Parathyroid adenoma (tissue), 2 donors: ENCODE results near the gene CADPS.

Experiments used
- H2AFZ ChIP-seq: fragments of 300-600 bp; sonication (generic); one replicate; pipeline ENCODE4 v1.7.0; 2017; ENCODE audit warnings: antibody characterized with exemption, mild to moderate bottlenecking
- H3K27ac ChIP-seq: fragments of 300-600 bp; sonication (generic); one replicate; pipeline ENCODE4 v1.7.0; 2017
- H3K27me3 ChIP-seq: fragments of 300-600 bp; sonication (generic); one replicate; pipeline ENCODE4 v1.7.0; 2017; ENCODE audit warnings: low read length; ENCODE audit not compliant: control insufficient read depth, insufficient read depth
- H3K36me3 ChIP-seq: fragments of 300-600 bp; sonication (generic); one replicate; pipeline ENCODE4 v1.7.0; 2017; ENCODE audit warnings: low read length; ENCODE audit not compliant: control insufficient read depth, insufficient read depth
- H3K4me1 ChIP-seq: fragments of 300-600 bp; sonication (generic); one replicate; pipeline ENCODE4 v1.7.0; 2017; ENCODE audit warnings: control low read depth
- H3K4me2 ChIP-seq: fragments of 300-600 bp; sonication (generic); one replicate; pipeline ENCODE4 v1.7.0; 2017; ENCODE audit warnings: low read length
- H3K4me3 ChIP-seq: fragments of 300-600 bp; sonication (generic); one replicate; pipeline ENCODE4 v1.7.0; 2017; ENCODE audit warnings: low read depth, low read length
- H3K79me2 ChIP-seq: fragments of 300-600 bp; sonication (generic); one replicate; pipeline ENCODE4 v1.7.0; 2017; ENCODE audit warnings: control low read depth
- H3K9ac ChIP-seq: fragments of 300-600 bp; sonication (generic); one replicate; pipeline ENCODE4 v1.7.0; 2017; ENCODE audit warnings: mild to moderate bottlenecking
- H3K9me3 ChIP-seq: fragments of 300-600 bp; sonication (generic); one replicate; pipeline ENCODE4 v1.7.0; 2017; ENCODE audit warnings: low read length; ENCODE audit not compliant: control insufficient read depth
- CTCF ChIP-seq: fragments of 300-600 bp; sonication (generic); IDR thresholded peaks from one replicate; pipeline ENCODE4 v1.7.0; 2017; ENCODE audit warnings: antibody characterized with exemption, mild to moderate bottlenecking
- donor health status: primary hyperparathyroidism.

The CADPS gene

GRCh38 chr3:62682826-62683225 is 192.4 kb downstream of the CADPS start:
- Histone ChIP-seq H3K27ac (no peak overlapping the region), H3K4me3 (no peak overlapping the region), H3K4me2 (no peak overlapping the region), H3K27me3 (no peaks in the 10 kb centered on the region), H3K9me3 (no peaks in the 10 kb centered on the region), H3K4me1 (no peaks in the 10 kb centered on the region), H3K79me2 (no peaks in the 10 kb centered on the region), H3K9ac (no peak overlapping the region), H2AFZ (no peak overlapping the region), H3K36me3 (no peaks in the 10 kb centered on the region)
- no peak for TF ChIP-seq CTCF

GRCh38 chr3:62679988-62680387 is 195.2 kb downstream of the CADPS start:
- no peak overlapping the region for H3K4me3 ChIP-seq
- no peak for TF ChIP-seq CTCF
- no peaks in the 10 kb centered on the region for H3K36me3 ChIP-seq
- no peak overlapping the region for H2AFZ ChIP-seq
- no peaks in the 10 kb centered on the region for H3K27me3 ChIP-seq
- no peaks in the 10 kb centered on the region for H3K79me2 ChIP-seq
- H3K4me1 ChIP-seq, result no peaks in the 10 kb centered on the region
- no peak overlapping the region for H3K9ac ChIP-seq
- no peaks in the 10 kb centered on the region for H3K9me3 ChIP-seq
- no peak overlapping the region for H3K4me2 ChIP-seq
- H3K27ac ChIP-seq, result no peak overlapping the region

- Histone ChIP-seq H3K27ac (no peak overlapping the region), H3K4me1 (no peaks in the 10 kb centered on the region), H3K9ac (no peak overlapping the region), H3K27me3 (no peaks in the 10 kb centered on the region), H3K79me2 (no peaks in the 10 kb centered on the region), H3K4me3 (no peak overlapping the region), H3K9me3 (no peaks in the 10 kb centered on the region), H2AFZ (no peak overlapping the region), H3K4me2 (no peak overlapping the region), H3K36me3 (no peaks in the 10 kb centered on the region)
- no peak for TF ChIP-seq CTCF
Measured at GRCh38 chr3:62678841-62679240, 196.4 kb downstream of the CADPS start.

GRCh38 chr3:62677926-62678325 is 197.3 kb downstream of the CADPS start:
- no peaks in the 10 kb centered on the region for H3K27me3 ChIP-seq
- no peaks in the 10 kb centered on the region for H3K79me2 ChIP-seq
- no peak overlapping the region for H3K4me2 ChIP-seq
- H3K4me3 ChIP-seq, result no peak overlapping the region
- no peak overlapping the region for H3K27ac ChIP-seq
- no peaks in the 10 kb centered on the region for H3K4me1 ChIP-seq
- no peaks in the 10 kb centered on the region for H3K9me3 ChIP-seq
- H3K9ac ChIP-seq, result no peak overlapping the region
- H2AFZ ChIP-seq, result no peak overlapping the region
- no peaks in the 10 kb centered on the region for H3K36me3 ChIP-seq
- no peak for TF ChIP-seq CTCF

- no peaks in the 10 kb centered on the region for H3K27me3 ChIP-seq
- no peak overlapping the region for H3K27ac ChIP-seq
- no peak overlapping the region for H3K4me2 ChIP-seq
- TF ChIP-seq CTCF, result no peak
- no peaks in the 10 kb centered on the region for H3K4me1 ChIP-seq
- no peaks in the 10 kb centered on the region for H3K79me2 ChIP-seq
- no peak overlapping the region for H3K9ac ChIP-seq
- H2AFZ ChIP-seq, result no peak overlapping the region
- H3K4me3 ChIP-seq, result no peak overlapping the region
- no peaks in the 10 kb centered on the region for H3K9me3 ChIP-seq
- H3K36me3 ChIP-seq, result no peaks in the 10 kb centered on the region
Measured at GRCh38 chr3:62676689-62677271, 198.4 kb downstream of the CADPS start.
